Measurements from ENCODE around the gene SAMD8.

DNA sequence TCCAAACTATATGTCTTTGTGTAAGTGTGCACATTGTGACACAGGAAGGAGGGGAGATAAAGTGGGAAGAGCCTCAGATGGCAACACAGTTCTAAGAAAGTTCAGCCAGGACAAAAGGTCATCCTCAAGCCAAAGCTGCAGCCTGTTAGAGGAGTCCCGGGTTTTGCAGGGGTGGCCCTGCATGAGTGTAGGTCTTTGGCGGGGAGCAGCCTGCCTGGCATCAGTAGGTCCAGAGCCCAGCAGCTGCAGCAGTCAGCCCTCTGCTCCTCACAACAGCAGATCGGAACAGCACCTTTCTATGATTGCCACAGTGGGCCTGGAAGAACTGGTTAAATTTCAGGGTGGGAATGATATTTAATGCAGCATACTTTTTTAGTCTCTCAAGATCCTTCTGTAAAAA lies 85.6 kb downstream of the SAMD8 start:
- TF ChIP-seq, protein P1, sequence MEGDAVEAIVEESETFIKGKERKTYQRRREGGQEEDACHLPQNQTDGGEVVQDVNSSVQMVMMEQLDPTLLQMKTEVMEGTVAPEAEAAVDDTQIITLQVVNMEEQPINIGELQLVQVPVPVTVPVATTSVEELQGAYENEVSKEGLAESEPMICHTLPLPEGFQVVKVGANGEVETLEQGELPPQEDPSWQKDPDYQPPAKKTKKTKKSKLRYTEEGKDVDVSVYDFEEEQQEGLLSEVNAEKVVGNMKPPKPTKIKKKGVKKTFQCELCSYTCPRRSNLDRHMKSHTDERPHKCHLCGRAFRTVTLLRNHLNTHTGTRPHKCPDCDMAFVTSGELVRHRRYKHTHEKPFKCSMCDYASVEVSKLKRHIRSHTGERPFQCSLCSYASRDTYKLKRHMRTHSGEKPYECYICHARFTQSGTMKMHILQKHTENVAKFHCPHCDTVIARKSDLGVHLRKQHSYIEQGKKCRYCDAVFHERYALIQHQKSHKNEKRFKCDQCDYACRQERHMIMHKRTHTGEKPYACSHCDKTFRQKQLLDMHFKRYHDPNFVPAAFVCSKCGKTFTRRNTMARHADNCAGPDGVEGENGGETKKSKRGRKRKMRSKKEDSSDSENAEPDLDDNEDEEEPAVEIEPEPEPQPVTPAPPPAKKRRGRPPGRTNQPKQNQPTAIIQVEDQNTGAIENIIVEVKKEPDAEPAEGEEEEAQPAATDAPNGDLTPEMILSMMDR (IDR thresholded peaks at IDR 0.05): no peak
- no peak for TF ChIP-seq POLR2AphosphoS5 (IDR thresholded peaks at IDR 0.05)
- no peak for TF ChIP-seq POLR2A (IDR thresholded peaks at IDR 0.05; ENCODE audit: low read depth)

Measured in esophagus muscularis mucosa (tissue), 3 donors.